ENCODE data around the gene WNK2.

Gene WNK2

GRCh38 chr9:93325307-93326035 is 141.5 kb downstream of the WNK2 start:
- Histone ChIP-seq H3K4me1 (ENCODE audit: low read depth, poor library complexity, severe bottlenecking) (no peaks in the 10 kb centered on the region), H3K9ac (no peak overlapping the region), H3K4me3 (IDR thresholded peaks at IDR 0.05; ENCODE audit: insufficient read depth, low read depth, low read length) (no peak overlapping the region), H3K27ac (no peak overlapping the region), H3K36me3 (ENCODE audit: insufficient read depth) (no peaks in the 10 kb centered on the region), H3K4me2 (no peak overlapping the region), H3K27me3 (ENCODE audit: insufficient read depth, low read depth) (no peaks in the 10 kb centered on the region), H2AFZ (ENCODE audit: low read depth) (no peak overlapping the region), H4K20me1 (ENCODE audit: insufficient read depth) (no peaks in the 10 kb centered on the region), H3K79me2 (ENCODE audit: insufficient read depth, low read depth) (no peaks in the 10 kb centered on the region)
- no peak for TF ChIP-seq CTCF (conservative IDR thresholded peaks at IDR 0.05; ENCODE audit: low read depth, low read length)

DNA sequence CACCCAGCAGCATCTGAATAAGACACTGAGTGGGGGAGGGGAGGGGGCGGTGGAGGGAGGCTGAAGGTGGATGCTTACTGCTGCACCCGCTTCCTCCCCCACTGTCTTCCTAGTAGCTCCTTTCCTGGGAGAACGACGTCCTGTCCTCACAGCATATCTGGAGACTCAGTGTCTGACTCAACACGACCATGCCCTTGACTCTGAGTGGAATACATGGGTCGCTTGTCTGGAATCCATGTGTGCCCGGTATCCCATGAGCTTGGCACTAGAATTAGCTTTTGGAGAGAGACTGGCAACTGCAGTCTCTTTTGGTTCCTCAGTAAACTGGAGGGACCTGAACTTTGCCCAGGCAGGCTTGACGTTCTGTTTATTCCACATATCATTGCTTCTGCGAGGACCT is 142.1 kb downstream of the WNK2 start:
- no peak overlapping the region for H3K9ac ChIP-seq
- H3K79me2 ChIP-seq (ENCODE audit: insufficient read depth, low read depth) = no peaks in the 10 kb centered on the region
- TF ChIP-seq CTCF (conservative IDR thresholded peaks at IDR 0.05; ENCODE audit: low read depth, low read length) = no peak
- no peak overlapping the region for H2AFZ ChIP-seq (ENCODE audit: low read depth)
- H3K27ac ChIP-seq = no peak overlapping the region
- no peaks in the 10 kb centered on the region for H3K36me3 ChIP-seq (ENCODE audit: insufficient read depth)
- H3K4me2 ChIP-seq = no peak overlapping the region
- no peak overlapping the region for H3K4me3 ChIP-seq (IDR thresholded peaks at IDR 0.05; ENCODE audit: insufficient read depth, low read depth, low read length)
- H3K27me3 ChIP-seq (ENCODE audit: insufficient read depth, low read depth) = no peaks in the 10 kb centered on the region
- H4K20me1 ChIP-seq (ENCODE audit: insufficient read depth) = no peaks in the 10 kb centered on the region
- H3K4me1 ChIP-seq (ENCODE audit: low read depth, poor library complexity, severe bottlenecking) = no peaks in the 10 kb centered on the region

DNA sequence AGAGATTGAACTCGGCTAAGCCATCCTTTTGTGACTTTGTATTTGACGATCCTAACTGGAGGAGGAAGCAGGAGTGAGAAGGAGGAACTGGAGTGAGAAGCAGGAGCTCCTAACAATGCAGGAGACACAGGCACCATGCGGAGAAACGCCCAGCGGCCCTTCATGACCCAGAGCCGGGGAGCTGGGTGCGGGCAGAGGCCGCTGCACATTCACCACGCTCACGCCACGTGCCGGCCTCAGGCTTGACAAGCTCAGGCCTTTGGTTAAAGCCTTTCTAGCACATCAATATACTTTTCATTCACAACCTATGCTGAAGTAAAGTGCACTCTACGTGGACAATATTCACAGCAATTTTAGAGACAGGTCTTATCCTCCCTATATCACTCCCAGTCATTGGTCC is 142.7 kb downstream of the WNK2 start:
- Histone ChIP-seq H2AFZ (ENCODE audit: low read depth) (no peak overlapping the region), H3K79me2 (ENCODE audit: insufficient read depth, low read depth) (no peaks in the 10 kb centered on the region), H3K27ac (no peak overlapping the region), H3K4me1 (ENCODE audit: low read depth, poor library complexity, severe bottlenecking) (no peaks in the 10 kb centered on the region), H3K4me3 (IDR thresholded peaks at IDR 0.05; ENCODE audit: insufficient read depth, low read depth, low read length) (no peak overlapping the region), H3K4me2 (no peak overlapping the region), H4K20me1 (ENCODE audit: insufficient read depth) (no peaks in the 10 kb centered on the region), H3K27me3 (ENCODE audit: insufficient read depth, low read depth) (no peaks in the 10 kb centered on the region), H3K36me3 (ENCODE audit: insufficient read depth) (no peaks in the 10 kb centered on the region), H3K9ac (no peak overlapping the region)
- no peak for TF ChIP-seq CTCF (conservative IDR thresholded peaks at IDR 0.05; ENCODE audit: low read depth, low read length)

DNA sequence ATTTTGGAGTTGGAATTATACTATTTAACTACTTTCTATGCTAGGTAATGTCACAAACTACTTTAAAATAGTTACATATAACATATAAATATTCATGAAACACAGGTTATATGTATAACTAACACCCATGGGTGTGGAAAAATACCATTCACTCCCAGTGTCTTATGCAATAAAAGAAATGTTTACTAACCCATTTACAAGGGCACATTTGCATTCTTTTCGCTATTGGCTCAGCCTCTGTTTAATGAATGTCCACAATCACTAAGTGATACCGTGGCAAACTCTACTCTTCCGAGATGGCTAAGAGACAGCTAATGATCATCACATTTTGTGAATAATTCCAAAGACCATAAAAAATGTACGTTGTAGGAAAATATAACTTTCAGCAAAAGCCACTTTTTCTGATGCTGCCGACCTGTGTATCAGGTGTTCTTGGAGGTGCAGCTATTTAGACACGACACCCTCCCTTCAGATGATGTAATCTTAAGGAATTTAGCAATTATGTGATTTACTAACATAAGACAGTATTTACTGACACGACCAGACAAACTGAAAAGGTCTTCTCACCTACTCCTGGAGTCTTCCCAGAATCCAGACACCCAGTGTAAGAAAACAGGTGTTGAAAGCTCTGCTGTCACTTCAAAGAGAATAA is 145.8 kb downstream of the WNK2 start:
- H3K27me3 ChIP-seq (ENCODE audit: insufficient read depth, low read depth) = no peaks in the 10 kb centered on the region
- no peak for TF ChIP-seq CTCF (conservative IDR thresholded peaks at IDR 0.05; ENCODE audit: low read depth, low read length)
- no peak overlapping the region for H2AFZ ChIP-seq (ENCODE audit: low read depth)
- H3K4me2 ChIP-seq = no peak overlapping the region
- no peaks in the 10 kb centered on the region for H3K36me3 ChIP-seq (ENCODE audit: insufficient read depth)
- H3K79me2 ChIP-seq (ENCODE audit: insufficient read depth, low read depth) = no peaks in the 10 kb centered on the region
- no peak overlapping the region for H3K27ac ChIP-seq
- no peaks in the 10 kb centered on the region for H3K4me1 ChIP-seq (ENCODE audit: low read depth, poor library complexity, severe bottlenecking)
- no peak overlapping the region for H3K9ac ChIP-seq
- H3K4me3 ChIP-seq (IDR thresholded peaks at IDR 0.05; ENCODE audit: insufficient read depth, low read depth, low read length) = no peak overlapping the region
- H4K20me1 ChIP-seq (ENCODE audit: insufficient read depth) = no peaks in the 10 kb centered on the region

All from KMS-11 (cell line).